Thoracic aorta (tissue), 2 donors: ENCODE measurements around the gene PRR18. TPM values are rescaled to one million over a fixed set of nuclear protein-coding genes. Genes with fewer than 3 reads are reported as not detected.

ENCODE experiments used
- ATAC-seq: fragments of 150-250 bp; one replicate; pipeline ENCODE4 v1.8.0; 2017; ENCODE audit warnings: low read depth; ENCODE audit not compliant: insufficient number of reproducible peaks, low FRiP score
- DNase-seq: peaks from one replicate; pipeline ENCODE4 v3.0.0-alpha.2; 2020; ENCODE audit warnings: low spot score
- H3K27ac ChIP-seq, 2 donors: fragments of 200-600 bp; sonication (generic); 1 replicate in 1 of 2; 2 replicates in 1 of 2; pipeline ENCODE4 v1.5.1; 2016; ENCODE audit warnings: mild to moderate bottlenecking in 2 of 2, moderate library complexity in 2 of 2
- H3K27me3 ChIP-seq: fragments of 200-600 bp; sonication (generic); replicated peaks from 2 replicates; pipeline ENCODE4 v1.6.0; 2016; ENCODE audit warnings: mild to moderate bottlenecking; ENCODE audit not compliant: insufficient read depth
- H3K36me3 ChIP-seq: fragments of 200-600 bp; sonication (generic); one replicate; pipeline ENCODE4 v1.5.1; 2016
- H3K4me1 ChIP-seq, 2 donors: fragments of 200-600 bp; sonication (generic); 1 replicate in 1 of 2; 2 replicates in 1 of 2; pipeline versions ENCODE4 v1.5.1 to v1.6.0; 2016; ENCODE audit warnings: low read depth in 2 of 2, mild to moderate bottlenecking in 1 of 2; ENCODE audit not compliant: control insufficient read depth in 1 of 2
- H3K4me3 ChIP-seq: fragments of 200-600 bp; sonication (generic); 2 replicates; pipeline ENCODE4 v1.5.1; 2016; ENCODE audit warnings: mild to moderate bottlenecking
- H3K9me3 ChIP-seq: fragments of 200-600 bp; sonication (generic); 2 replicates; pipeline ENCODE4 v1.5.1; 2016
- CTCF ChIP-seq: fragments of 200-600 bp; sonication (generic); IDR thresholded peaks from one replicate; pipeline ENCODE4 v1.5.1; 2019; ENCODE audit warnings: antibody characterized with exemption
- total RNA-seq, 2 donors: library from RNA; depleted of rRNA; stranded (reverse); fragments of >200 nt; gene quantifications; one replicate each; pipeline versions ENCODE4 v1.1.0 to v1.2.3, GENCODE V29; 2016

The PRR18 gene
- total RNA-seq, 2 donors from 2014 or later: not detected

- Histone ChIP-seq H3K9me3 (no peaks in the 10 kb centered on the region), H3K4me1 (peaks cover 14 to 34% of the 10 kb centered on the region in 2 donors), H3K27me3 (no peaks in the 10 kb centered on the region), H3K4me3 (no peak overlapping the region), H3K36me3 (no peaks in the 10 kb centered on the region), H3K27ac (no peak overlapping the region)
- ATAC-seq (no peak), DNase-seq (no peak)
- TF ChIP-seq CTCF: no peak
Measured at GRCh38 chr6:166344240-166344639, 36.0 kb upstream of the PRR18 start.

- H3K27ac ChIP-seq: peak overlapping the region; percentile 86 to 90
- peaks cover 14 to 45% of the 10 kb centered on the region in 2 donors for H3K4me1 ChIP-seq
- H3K4me3 ChIP-seq: peak overlapping the region; percentile 100
Measured at GRCh38 chr6:166343150-166343487, 34.9 kb upstream of the PRR18 start.

GRCh38 chr6:166342349-166343149 lies 34.4 kb upstream of the PRR18 start, which contains the start of gene SFT2D1:
TSS of gene SFT2D1 (minus strand) at chr6:166342545. CDS start at chr6:166342481, 64 bp downstream.
- no peak for TF ChIP-seq CTCF
- Histone ChIP-seq H3K4me3 (peak within 1 kb of the TSS; percentile 100), H3K27ac (peak within 1 kb of the TSS; percentile 86 to 90), H3K27me3 (no peaks in the 10 kb centered on the region), H3K4me1 (peaks cover 14 to 48% of the 10 kb centered on the region in 2 donors), H3K9me3 (no peaks in the 10 kb centered on the region), H3K36me3 (no peaks in the 10 kb centered on the region)
- ATAC-seq (peak; percentile 82), DNase-seq (peak; percentile 52)

More at GRCh38 chr6:166343150-166343487, 34.9 kb upstream of the PRR18 start:
- no peaks in the 10 kb centered on the region for H3K36me3 ChIP-seq
- ATAC-seq (no peak), DNase-seq (no peak)
- H3K27me3 ChIP-seq: no peaks in the 10 kb centered on the region
- no peak for TF ChIP-seq CTCF
- no peaks in the 10 kb centered on the region for H3K9me3 ChIP-seq

- H3K4me1 ChIP-seq: peaks cover 14 to 48% of the 10 kb centered on the region in 2 donors
- no peaks in the 10 kb centered on the region for H3K9me3 ChIP-seq
- H3K4me3 ChIP-seq: peak overlapping the region; percentile 100
- no peak for DNase-seq
- TF ChIP-seq CTCF: no peak
- peak overlapping the region; percentile 86 to 90 for H3K27ac ChIP-seq
- ATAC-seq: no peak
- no peaks in the 10 kb centered on the region for H3K36me3 ChIP-seq
- no peaks in the 10 kb centered on the region for H3K27me3 ChIP-seq
Measured at GRCh38 chr6:166341977-166342348, 33.8 kb upstream of the PRR18 start.

GRCh38 chr6:166341464-166341863 lies 33.3 kb upstream of the PRR18 start:
- no peak for ATAC-seq
- Histone ChIP-seq H3K4me3 (peak overlapping the region; percentile 100), H3K4me1 (peaks cover 14 to 52% of the 10 kb centered on the region in 2 donors), H3K36me3 (no peaks in the 10 kb centered on the region), H3K27me3 (no peaks in the 10 kb centered on the region), H3K9me3 (no peaks in the 10 kb centered on the region), H3K27ac (no peak overlapping the region)
- no peak for DNase-seq
- no peak for TF ChIP-seq CTCF
